Mononuclear cell (primary cell): Measurements from ENCODE around the gene LYVE1. TPM values are rescaled to one million over a fixed set of nuclear protein-coding genes. Genes with fewer than 3 reads are reported as not detected.
A peak's percentile ranks its signal among the peaks of the same experiment; 100 is the strongest.

Experiments used
- H3K27me3 ChIP-seq: 2 replicates; pipeline ENCODE4 v1.6.0; 2011; ENCODE audit warnings: low read length, control low read depth; ENCODE audit not compliant: insufficient read depth
- H3K4me1 ChIP-seq: 2 replicates; pipeline ENCODE4 v1.5.1; 2011; ENCODE audit warnings: mild to moderate bottlenecking, low read length, control low read depth; ENCODE audit not compliant: insufficient read depth
- H3K4me3 ChIP-seq: 2 replicates; pipeline ENCODE4 v1.5.1; 2011; ENCODE audit warnings: mild to moderate bottlenecking, low read length, moderate library complexity
- H3K9me3 ChIP-seq: 2 replicates; pipeline ENCODE4 v1.5.1; 2011; ENCODE audit warnings: low read depth, mild to moderate bottlenecking, control low read depth, low read length
- total RNA-seq: library from RNA; depleted of rRNA; stranded (reverse); fragments of >200 nt; gene quantifications from one replicate; pipeline ENCODE4 v1.2.3, GENCODE V29; 2012

Gene LYVE1
- total RNA-seq = under 0.01 TPM

GRCh38 chr11:10568486-10568941, at the start of gene LYVE1:
LYVE1 (minus strand) TSS chr11:10568665; CDS start chr11:10568532, 133 bp downstream.
- no peaks in the 10 kb centered on the region for H3K9me3 ChIP-seq
- H3K4me3 ChIP-seq = no peak within 1 kb of the TSS
- H3K4me1 ChIP-seq = peaks cover 24% of the 10 kb centered on the region
- H3K27me3 ChIP-seq = no peaks in the 10 kb centered on the region

GRCh38 chr11:10617551-10617950, 49.1 kb upstream of the LYVE1 start:
- Histone ChIP-seq H3K27me3 (no peaks in the 10 kb centered on the region), H3K4me1 (peaks cover 54% of the 10 kb centered on the region), H3K9me3 (no peaks in the 10 kb centered on the region), H3K4me3 (no peak overlapping the region)

- Histone ChIP-seq H3K9me3 (no peaks in the 10 kb centered on the region), H3K27me3 (no peaks in the 10 kb centered on the region), H3K4me1 (peaks cover 69% of the 10 kb centered on the region), H3K4me3 (no peak overlapping the region)
Observed at GRCh38 chr11:10611979-10612862, 43.8 kb upstream of the LYVE1 start.

- Histone ChIP-seq H3K4me3 (no peak overlapping the region), H3K27me3 (no peaks in the 10 kb centered on the region), H3K9me3 (no peaks in the 10 kb centered on the region), H3K4me1 (peaks cover 89% of the 10 kb centered on the region)
Observed at GRCh38 chr11:10609636-10610035, 41.2 kb upstream of the LYVE1 start.

GRCh38 chr11:10608584-10608983, 40.1 kb upstream of the LYVE1 start:
- Histone ChIP-seq H3K4me1 (peaks cover 94% of the 10 kb centered on the region), H3K4me3 (no peak overlapping the region), H3K9me3 (no peaks in the 10 kb centered on the region), H3K27me3 (no peaks in the 10 kb centered on the region)

- Histone ChIP-seq H3K4me3 (no peak overlapping the region), H3K9me3 (no peaks in the 10 kb centered on the region), H3K4me1 (peaks cover 95% of the 10 kb centered on the region), H3K27me3 (no peaks in the 10 kb centered on the region)
Observed at GRCh38 chr11:10607462-10608132, 39.1 kb upstream of the LYVE1 start.

GRCh38 chr11:10606536-10607208, 38.2 kb upstream of the LYVE1 start:
- Histone ChIP-seq H3K27me3 (no peaks in the 10 kb centered on the region), H3K9me3 (no peaks in the 10 kb centered on the region), H3K4me3 (no peak overlapping the region), H3K4me1 (peaks cover 97% of the 10 kb centered on the region)

- Histone ChIP-seq H3K9me3 (no peaks in the 10 kb centered on the region), H3K4me1 (peaks cover 97% of the 10 kb centered on the region), H3K4me3 (peak overlapping the region; percentile 27), H3K27me3 (no peaks in the 10 kb centered on the region)
Observed at GRCh38 chr11:10605941-10606381, 37.5 kb upstream of the LYVE1 start.

- no peaks in the 10 kb centered on the region for H3K27me3 ChIP-seq
- H3K4me1 ChIP-seq = peaks cover 97% of the 10 kb centered on the region
- no peaks in the 10 kb centered on the region for H3K9me3 ChIP-seq
- H3K4me3 ChIP-seq = no peak overlapping the region
Observed at GRCh38 chr11:10604798-10605197, 36.3 kb upstream of the LYVE1 start.

GRCh38 chr11:10604340-10604748, 35.9 kb upstream of the LYVE1 start:
- H3K27me3 ChIP-seq = no peaks in the 10 kb centered on the region
- no peaks in the 10 kb centered on the region for H3K9me3 ChIP-seq
- no peak overlapping the region for H3K4me3 ChIP-seq
- peaks cover 97% of the 10 kb centered on the region for H3K4me1 ChIP-seq

GRCh38 chr11:10603721-10604297, 35.3 kb upstream of the LYVE1 start:
- H3K4me1 ChIP-seq = peaks cover 97% of the 10 kb centered on the region
- no peaks in the 10 kb centered on the region for H3K27me3 ChIP-seq
- no peak overlapping the region for H3K4me3 ChIP-seq
- H3K9me3 ChIP-seq = no peaks in the 10 kb centered on the region

GRCh38 chr11:10602945-10603344, 34.5 kb upstream of the LYVE1 start:
- Histone ChIP-seq H3K4me3 (no peak overlapping the region), H3K27me3 (no peaks in the 10 kb centered on the region), H3K4me1 (peaks cover 96% of the 10 kb centered on the region), H3K9me3 (no peaks in the 10 kb centered on the region)

GRCh38 chr11:10602366-10602765, 33.9 kb upstream of the LYVE1 start:
- Histone ChIP-seq H3K4me3 (no peak overlapping the region), H3K4me1 (peaks cover 96% of the 10 kb centered on the region), H3K9me3 (no peaks in the 10 kb centered on the region), H3K27me3 (no peaks in the 10 kb centered on the region)

GRCh38 chr11:10601837-10602236, 33.4 kb upstream of the LYVE1 start:
- peaks cover 96% of the 10 kb centered on the region for H3K4me1 ChIP-seq
- no peaks in the 10 kb centered on the region for H3K9me3 ChIP-seq
- no peak overlapping the region for H3K4me3 ChIP-seq
- no peaks in the 10 kb centered on the region for H3K27me3 ChIP-seq
